NCI-H226 (cell line): ENCODE measurements around the gene TSHZ2.
"Not testable (repeated sequence)": the region's sequence is repeated elsewhere in the genome, so short reads cannot be mapped to it uniquely, and the experiment has no call there.

Experiments
- DNase-seq: peaks from one replicate; pipeline ENCODE4 v3.0.0-alpha.2; 2015

TSHZ2 gene

GRCh38 chr20:52998268-52998667 lies 26.1 kb downstream of the TSHZ2 start:
- DNase-seq: no peak

DNA sequence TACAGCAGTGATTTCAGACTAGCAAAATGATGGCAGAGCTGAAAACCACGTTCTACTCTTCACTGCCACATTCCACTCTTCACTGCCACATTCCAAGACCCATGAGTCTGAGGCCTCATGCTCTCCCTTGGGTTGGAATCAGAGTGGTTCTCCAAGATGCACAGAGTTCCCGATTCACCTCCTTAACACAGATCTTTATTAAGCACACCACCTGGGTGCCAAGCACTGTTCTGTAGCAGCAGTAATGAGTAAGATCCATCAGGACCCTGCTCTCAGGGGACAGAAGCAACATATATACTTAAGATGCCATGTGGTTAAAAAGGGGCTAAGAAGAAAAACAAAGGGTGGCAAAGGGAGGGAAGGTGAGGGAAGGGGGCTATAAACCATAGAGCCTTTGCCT lies 26.9 kb downstream of the TSHZ2 start:
- DNase-seq: no peak

DNA sequence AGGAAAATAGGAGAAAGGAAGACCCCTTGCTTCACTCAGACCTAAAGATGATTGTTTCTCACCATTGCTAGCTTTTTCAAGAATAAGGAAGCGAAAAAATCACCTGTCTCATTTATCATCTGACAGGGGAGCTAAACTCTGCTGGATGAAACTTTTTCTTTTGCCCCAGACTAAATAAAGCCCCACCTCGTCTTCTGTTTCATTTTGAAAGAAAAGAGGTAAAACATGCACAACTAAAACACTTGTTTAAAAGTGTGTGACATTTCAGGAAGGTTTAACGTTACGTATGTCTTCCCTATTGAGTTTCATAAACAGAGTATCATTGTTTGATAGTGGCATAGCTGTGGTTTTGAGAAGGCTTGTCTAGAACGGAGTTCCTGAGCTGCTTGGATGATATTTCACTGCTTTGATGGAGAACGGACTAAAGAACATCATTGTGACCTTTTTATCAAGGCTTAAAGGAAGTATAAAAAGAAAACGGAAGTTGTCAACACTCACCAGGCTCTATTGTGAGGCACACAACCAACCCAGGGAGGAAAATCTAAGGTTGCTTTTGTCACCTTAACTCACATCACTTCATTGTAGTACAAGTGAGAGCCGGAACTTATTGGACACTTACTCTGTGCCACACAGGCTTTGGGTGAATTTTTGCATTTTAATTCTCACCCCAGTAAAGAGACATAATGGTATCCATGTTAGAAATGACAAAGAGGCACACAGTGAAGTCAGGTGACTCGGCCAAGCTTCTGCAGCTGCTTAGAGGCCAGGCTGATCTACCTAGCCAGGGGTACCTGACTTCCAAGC lies 29.5 kb downstream of the TSHZ2 start:
- DNase-seq: no peak

GRCh38 chr20:53002786-53003185 lies 30.6 kb downstream of the TSHZ2 start:
- DNase-seq: no peak

DNA sequence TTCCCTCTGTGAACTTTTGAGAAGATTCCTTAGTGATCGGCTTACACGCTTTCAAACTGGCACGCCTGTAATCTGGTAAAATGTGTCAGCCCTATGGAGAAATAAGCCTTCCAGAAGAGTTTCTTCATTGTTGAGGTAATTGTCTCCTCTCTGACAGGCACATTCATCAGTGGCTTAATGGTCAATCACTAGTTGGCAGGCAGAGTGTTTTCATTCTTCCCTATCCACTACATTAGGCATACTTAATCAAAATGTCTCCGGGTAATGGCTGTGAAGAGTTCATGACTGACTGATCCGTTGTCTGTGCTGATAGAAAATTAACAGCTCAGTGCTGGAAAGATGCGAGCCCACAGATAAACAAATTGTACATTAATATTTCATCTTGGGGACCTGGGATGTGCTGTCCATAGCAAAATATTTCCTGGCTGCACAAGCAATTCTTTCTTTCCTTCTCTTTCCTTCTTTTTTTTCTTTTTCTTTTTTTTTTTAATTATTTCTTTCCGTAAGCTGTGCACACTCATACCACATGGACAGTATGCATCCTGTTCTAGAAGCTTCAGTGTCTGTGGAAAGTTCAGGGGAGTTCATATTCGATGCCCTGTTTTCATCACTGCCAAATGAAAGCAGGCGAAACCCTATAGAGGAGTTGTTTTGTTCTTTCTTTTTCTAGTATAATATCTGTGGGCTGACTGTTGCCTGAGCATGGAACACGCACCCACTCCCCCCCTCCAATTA lies 31.4 kb downstream of the TSHZ2 start:
- no peak for DNase-seq

DNA sequence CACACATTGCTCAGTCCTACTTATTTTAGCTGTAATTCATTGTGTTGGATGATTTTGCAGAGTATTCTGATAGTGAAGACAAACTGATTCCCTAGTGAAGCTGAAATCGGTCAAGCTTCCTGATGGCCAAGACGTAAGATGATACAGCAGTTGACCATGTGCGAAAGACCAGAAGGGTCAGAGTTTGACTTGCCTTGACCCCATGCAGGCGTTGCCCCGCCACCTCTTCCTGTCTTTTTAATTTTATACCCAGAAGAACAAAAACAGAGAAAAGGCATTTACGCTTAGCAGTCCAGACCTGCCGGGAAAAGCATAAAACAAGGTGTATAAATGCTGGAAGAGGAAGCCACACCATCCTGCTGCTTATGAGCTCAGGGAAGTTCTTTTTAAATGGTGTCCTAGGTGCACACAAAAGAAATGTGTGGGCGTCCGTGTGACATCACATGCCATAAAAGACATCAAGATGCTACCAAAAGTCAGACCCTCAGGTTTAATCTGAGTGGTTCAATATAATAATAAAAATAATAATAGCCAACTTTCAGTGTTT lies 32.2 kb downstream of the TSHZ2 start:
- no peak for DNase-seq

- no peak for DNase-seq
These were observed 38.0 kb downstream of the TSHZ2 start for GRCh38 chr20:53009979-53010735.

DNA sequence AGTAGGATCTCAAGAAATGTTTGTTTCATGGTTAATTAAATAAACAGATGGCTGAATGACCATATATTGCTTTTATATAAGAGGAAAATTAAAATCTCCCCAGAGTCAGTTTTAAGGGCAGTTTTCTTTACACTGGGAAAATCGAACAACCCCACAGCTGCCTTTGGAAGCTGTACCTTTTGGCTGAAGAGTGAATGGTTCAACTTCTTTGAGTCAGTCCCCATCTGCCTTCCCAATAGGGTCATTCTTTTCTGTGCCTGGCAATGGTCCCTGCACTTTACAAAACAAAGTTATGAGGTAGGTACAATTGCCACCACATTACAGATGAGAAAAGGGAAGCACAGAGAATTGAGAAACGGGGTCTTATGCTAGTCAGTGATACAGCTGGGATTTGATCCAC lies 39.5 kb downstream of the TSHZ2 start:
- no peak for DNase-seq

GRCh38 chr20:53013183-53013582 lies 41.0 kb downstream of the TSHZ2 start:
- DNase-seq: no peak

DNA sequence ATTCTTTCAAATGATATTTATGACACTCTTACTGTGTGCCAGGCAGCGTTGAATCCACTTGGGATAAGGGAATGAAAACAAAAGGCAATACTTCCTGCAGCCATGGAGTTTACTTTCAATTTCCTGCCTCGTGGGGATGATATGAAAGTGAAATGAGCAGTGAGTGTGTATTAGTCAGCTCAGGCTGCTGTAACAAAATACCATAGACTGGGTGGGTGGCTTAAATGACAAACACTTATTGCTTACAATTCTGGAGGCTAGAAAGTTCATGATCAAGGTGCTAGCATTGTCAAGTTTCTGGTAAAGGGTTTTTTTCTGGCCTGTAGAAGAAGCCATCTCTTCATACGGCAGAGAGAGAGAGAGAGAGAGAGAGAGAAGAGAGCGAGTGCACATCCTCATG lies 41.7 kb downstream of the TSHZ2 start:
- DNase-seq: no peak

DNA sequence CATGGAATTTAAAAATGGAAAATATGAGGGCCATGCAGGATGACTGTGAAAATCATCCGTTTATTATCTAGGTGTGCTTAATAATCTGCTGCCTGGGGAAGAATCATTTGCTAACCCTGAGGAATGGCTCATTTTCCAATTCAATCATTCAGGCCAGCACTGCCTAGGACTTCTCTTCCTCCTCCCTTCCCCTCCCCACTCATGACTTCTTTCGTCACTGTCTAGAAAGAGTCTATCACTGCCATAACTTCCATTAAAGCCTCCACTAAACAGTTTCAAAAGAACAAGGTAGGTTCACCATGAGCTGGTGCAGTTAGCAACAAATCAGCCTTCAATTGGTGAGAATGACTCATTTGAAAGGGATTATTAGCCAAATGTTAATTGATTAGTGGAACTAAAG lies 43.9 kb downstream of the TSHZ2 start:
- no peak for DNase-seq

DNA sequence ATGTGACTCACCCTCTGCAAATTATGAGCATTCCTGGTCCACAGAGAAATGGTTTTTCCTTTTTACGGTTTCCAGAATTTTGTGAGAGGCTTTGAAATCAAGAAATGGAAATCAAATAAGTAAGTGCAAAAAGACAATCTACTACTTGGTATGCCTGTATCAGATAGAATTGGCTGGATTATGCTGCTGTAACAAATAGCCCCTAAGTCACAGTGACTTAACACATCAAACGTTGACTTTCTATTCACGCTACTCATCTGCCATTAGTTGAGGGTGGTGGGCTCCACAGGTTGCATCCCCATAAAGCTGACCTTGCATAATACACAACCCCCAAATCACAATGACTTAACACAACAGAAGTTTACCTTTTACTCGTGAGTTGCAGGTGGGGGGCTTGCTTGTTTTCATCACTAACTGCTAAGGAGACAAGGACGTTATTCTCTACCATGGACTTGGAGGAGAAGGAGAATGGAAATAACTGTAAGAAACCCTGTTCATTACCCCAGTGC lies 44.4 kb downstream of the TSHZ2 start:
- DNase-seq: no peak

DNA sequence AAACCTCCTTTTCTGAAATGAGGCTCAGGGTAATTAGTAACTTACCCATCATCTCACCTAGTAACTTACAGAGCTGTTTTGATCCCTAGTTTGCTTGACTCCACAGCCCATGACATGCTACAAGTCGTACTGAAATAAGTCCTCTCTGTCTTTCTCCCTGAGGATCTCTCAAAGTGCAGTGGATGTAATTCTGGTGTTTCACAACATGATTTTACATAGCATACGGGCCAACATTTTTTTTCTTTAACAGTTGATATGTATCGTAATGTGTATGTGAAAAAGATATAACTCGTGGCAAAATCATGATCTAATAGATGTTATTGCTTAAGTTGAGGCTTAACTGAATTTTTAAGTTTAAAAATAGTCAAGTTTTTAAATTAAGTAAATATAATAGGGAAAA lies 45.0 kb downstream of the TSHZ2 start:
- no peak for DNase-seq

GRCh38 chr20:53019464-53019863 lies 47.3 kb downstream of the TSHZ2 start:
- no peak for DNase-seq

- DNase-seq: no peak
These were observed 48.2 kb downstream of the TSHZ2 start for GRCh38 chr20:53020376-53020775.

DNA sequence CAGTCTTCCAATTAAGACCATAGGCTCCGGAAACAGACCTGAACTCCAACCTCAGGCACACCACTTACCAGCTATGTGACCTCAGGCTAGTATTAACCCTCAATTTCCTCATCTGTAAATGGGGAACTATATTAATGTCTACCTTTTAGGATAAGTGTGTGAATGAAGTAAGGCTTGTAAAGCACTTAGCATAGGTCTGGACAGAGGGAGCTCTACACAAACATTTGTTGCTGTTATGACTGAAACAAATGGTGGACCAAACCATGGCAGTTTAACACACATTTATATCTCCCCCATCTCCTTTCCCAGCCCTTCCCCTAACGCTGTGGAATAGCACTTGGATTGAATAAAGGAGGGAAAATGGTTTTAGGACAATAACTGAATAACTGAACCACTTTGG lies 48.7 kb downstream of the TSHZ2 start:
- DNase-seq: no peak

GRCh38 chr20:53021934-53022333 lies 49.8 kb downstream of the TSHZ2 start:
- DNase-seq: no peak

DNA sequence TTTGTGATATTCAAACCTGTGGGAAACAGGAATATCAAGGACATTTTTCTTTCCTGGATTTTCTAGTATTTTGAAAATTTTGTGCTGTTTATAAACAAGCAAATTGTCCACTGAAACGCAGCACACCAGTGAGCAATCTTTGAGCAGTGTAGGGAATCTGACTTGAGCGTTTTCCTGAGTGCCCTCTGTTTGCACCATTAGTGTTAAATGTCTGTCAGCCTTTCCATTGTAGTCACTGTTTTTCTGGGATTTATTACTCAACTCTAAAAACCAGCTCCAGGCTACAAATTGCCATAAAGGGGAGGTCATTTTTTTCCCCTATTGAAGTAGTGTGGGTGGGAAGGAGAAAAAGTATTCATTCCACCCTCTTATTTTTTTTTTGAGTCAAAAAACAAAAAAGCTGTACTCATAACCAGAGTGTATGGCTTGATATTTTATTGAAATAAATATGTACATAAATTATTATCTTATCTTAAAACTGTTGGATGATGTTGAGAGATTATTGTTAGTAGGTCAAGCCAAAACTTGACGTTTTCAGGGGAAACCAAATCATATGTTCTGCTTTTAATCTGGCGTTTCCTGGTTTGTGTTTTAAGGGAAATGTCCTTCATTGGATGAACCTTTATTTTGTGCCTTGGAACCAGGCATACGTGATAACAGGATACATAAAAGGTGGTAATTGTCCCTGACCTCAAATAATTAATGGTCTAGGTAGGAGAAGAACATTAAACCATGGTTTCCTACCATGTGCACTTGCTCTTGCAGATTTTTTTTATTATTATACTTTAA lies 51.8 kb downstream of the TSHZ2 start:
- DNase-seq: no peak

GRCh38 chr20:53024653-53025052 lies 52.5 kb downstream of the TSHZ2 start:
- not testable (repeated sequence) for DNase-seq

- DNase-seq: no peak
These were observed 54.9 kb downstream of the TSHZ2 start for GRCh38 chr20:53027089-53027488.

DNA sequence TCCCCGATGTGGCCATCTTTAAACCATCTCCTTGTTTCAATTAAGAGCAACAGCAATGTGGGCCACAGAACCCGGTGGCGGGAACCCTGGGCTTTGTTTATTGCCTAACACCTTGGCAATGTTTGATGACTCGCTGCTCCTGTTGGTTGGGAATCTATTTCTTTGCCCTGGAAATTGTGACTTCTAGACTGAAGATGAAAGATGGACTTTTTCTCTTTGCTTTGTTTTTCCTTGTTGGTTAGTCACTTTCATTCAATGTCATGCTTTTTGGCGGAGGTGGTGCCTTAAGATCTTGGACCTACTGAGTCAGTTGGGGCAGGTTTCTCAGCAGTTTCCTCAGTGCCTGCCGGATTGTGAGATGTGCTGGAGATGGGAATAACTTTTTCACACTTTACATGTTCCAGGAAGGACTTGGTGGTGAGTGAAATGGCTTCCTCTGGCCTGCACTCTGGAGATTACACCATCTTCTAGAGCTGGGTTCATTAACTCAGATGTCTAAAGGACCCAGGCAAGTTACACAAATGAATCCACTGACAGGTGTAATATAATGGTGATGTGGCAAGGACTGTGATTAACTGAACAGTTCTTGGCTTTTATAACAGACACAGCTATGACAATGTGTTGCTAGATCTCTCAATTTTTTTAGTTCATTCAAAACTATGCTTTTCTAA lies 56.3 kb downstream of the TSHZ2 start:
- no peak for DNase-seq

DNA sequence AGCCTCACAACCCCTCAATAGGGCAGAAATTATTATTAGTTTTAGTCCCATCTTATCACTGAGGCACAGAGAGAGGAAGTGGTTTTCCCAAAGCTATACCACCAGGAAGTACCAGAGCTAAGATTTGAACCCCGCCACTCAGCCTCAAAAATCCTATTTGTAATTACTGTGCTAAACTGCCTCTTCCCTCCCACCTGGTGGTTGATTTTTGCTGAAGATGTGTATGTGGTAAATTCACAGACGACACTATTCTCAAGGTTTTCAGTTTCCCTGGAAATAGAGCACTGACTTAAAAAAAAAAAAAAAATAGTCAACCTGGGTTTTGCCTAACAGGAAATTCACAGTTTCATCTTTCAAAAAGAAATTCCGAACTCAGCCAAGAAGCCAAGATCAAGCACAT lies 57.9 kb downstream of the TSHZ2 start:
- no peak for DNase-seq
